ENCODE measurements around the gene RGS8. TPM values are rescaled to one million over a fixed set of nuclear protein-coding genes. Genes with fewer than 3 reads are reported as not detected.

RGS8 gene
- total RNA-seq, 1 donor from 2014 or later = not detected

DNA sequence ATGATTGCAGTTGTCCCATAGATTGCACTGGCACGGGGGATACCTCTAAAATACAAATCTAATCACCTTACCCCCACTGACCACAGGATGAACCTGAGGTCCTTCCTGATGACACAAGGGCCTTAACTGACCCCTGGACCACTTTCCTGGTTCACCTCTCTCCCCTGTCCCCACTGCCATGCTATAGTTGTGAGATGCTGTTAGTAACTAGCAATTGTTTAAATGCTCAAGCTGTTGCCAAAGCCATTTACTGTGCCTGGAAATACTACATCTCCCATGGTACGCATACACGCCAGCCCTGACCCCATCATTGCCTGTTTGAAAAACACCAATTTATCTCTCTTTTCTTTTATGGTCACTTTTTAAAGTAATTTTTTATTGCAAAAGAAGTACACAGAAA lies 29.1 kb upstream of the RGS8 start:
- Mint-ChIP-seq H3K27ac (ENCODE audit: unreplicated experiment) (no peak overlapping the region), H3K9me3 (ENCODE audit: unreplicated experiment) (no peaks in the 10 kb centered on the region), H3K4me3 (ENCODE audit: unreplicated experiment) (no peak overlapping the region), H3K27me3 (ENCODE audit: unreplicated experiment) (peaks cover 1% of the 10 kb centered on the region), H3K4me1 (ENCODE audit: unreplicated experiment) (no peaks in the 10 kb centered on the region), H3K36me3 (ENCODE audit: low read depth, unreplicated experiment) (no peaks in the 10 kb centered on the region)
- TF ChIP-seq, protein P1, sequence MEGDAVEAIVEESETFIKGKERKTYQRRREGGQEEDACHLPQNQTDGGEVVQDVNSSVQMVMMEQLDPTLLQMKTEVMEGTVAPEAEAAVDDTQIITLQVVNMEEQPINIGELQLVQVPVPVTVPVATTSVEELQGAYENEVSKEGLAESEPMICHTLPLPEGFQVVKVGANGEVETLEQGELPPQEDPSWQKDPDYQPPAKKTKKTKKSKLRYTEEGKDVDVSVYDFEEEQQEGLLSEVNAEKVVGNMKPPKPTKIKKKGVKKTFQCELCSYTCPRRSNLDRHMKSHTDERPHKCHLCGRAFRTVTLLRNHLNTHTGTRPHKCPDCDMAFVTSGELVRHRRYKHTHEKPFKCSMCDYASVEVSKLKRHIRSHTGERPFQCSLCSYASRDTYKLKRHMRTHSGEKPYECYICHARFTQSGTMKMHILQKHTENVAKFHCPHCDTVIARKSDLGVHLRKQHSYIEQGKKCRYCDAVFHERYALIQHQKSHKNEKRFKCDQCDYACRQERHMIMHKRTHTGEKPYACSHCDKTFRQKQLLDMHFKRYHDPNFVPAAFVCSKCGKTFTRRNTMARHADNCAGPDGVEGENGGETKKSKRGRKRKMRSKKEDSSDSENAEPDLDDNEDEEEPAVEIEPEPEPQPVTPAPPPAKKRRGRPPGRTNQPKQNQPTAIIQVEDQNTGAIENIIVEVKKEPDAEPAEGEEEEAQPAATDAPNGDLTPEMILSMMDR (IDR thresholded peaks at IDR 0.05; ENCODE audit: unreplicated experiment) = no peak
- DNase-seq (ENCODE audit: low spot score) = no peak

DNA sequence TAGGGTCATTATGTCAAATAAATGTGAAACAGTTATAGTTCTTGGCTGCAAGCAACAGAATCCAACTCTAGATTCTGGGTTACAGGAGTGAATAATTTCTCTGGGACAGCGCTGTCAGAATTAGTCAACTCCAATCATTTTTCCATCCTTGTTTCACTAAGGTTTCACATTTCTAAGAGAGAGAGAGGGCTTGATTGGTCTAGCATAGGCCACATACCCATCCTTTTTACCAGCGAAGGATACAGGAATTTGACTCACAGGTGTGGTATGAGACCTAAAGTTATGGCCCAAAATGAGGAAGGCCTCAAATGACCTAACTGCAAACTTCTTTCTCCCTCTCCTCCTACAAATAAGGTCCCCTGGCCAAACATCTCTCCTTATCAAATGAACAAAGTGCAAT lies 25.5 kb upstream of the RGS8 start:
- TF ChIP-seq, protein P1 (IDR thresholded peaks at IDR 0.05; ENCODE audit: unreplicated experiment) = no peak
- H3K9me3 Mint-ChIP-seq (ENCODE audit: unreplicated experiment) = no peaks in the 10 kb centered on the region
- no peak overlapping the region for H3K27ac Mint-ChIP-seq (ENCODE audit: unreplicated experiment)
- no peak overlapping the region for H3K4me3 Mint-ChIP-seq (ENCODE audit: unreplicated experiment)
- DNase-seq (ENCODE audit: low spot score) = no peak
- H3K4me1 Mint-ChIP-seq (ENCODE audit: unreplicated experiment) = no peaks in the 10 kb centered on the region
- H3K27me3 Mint-ChIP-seq (ENCODE audit: unreplicated experiment) = no peaks in the 10 kb centered on the region
- H3K36me3 Mint-ChIP-seq (ENCODE audit: low read depth, unreplicated experiment) = no peaks in the 10 kb centered on the region

DNA sequence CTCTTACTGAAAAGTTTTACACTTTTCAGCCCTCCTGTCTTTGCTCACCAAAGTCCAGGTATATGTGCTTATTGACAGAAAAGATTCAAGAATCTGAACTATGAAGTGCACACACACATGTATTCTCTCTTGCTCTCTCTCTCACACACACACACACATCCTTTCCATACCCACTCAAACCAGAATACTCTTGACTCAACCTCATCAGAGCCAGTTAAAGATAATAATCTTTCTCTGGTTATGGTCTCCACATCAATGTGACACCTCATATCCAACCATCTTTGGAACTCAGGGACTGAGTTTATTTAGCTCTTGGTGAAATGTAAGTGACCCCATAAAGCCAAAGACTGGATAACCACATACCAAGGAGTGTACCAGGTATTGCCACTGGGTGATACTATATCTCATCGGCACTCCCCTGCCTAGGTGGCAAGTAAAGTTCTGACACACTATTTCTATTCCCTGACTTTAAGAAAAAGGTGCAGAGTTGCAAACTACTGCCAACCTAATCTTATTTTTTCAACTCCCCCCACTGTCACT lies 24.9 kb upstream of the RGS8 start:
- H3K9me3 Mint-ChIP-seq (ENCODE audit: unreplicated experiment) = no peaks in the 10 kb centered on the region
- peaks cover 1% of the 10 kb centered on the region for H3K27me3 Mint-ChIP-seq (ENCODE audit: unreplicated experiment)
- TF ChIP-seq, protein P1 (IDR thresholded peaks at IDR 0.05; ENCODE audit: unreplicated experiment) = no peak
- DNase-seq (ENCODE audit: low spot score) = no peak
- H3K4me3 Mint-ChIP-seq (ENCODE audit: unreplicated experiment) = no peak overlapping the region
- no peak overlapping the region for H3K27ac Mint-ChIP-seq (ENCODE audit: unreplicated experiment)
- H3K36me3 Mint-ChIP-seq (ENCODE audit: low read depth, unreplicated experiment) = no peaks in the 10 kb centered on the region
- no peaks in the 10 kb centered on the region for H3K4me1 Mint-ChIP-seq (ENCODE audit: unreplicated experiment)

DNA sequence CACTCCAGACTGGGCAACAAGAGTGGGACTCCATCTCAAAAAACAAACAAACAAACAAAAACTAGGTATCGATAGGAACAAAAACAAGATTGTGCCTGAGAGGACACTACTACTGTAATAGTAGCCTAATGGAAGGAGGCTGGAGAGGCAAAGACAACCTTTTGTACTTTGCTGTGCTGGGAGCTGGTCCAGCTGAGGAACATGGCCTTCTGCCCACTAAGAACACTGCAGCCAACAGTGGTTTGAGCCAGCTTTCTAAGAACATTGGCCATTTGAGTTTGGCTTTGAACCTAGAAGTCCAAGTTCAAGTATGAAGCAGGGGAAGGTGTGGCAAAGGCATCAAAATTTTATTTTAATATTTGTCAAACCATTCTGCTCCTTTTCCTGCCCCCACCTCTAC lies 22.7 kb upstream of the RGS8 start:
- no peak overlapping the region for H3K27ac Mint-ChIP-seq (ENCODE audit: unreplicated experiment)
- H3K27me3 Mint-ChIP-seq (ENCODE audit: unreplicated experiment) = peaks cover 1% of the 10 kb centered on the region
- no peaks in the 10 kb centered on the region for H3K9me3 Mint-ChIP-seq (ENCODE audit: unreplicated experiment)
- no peaks in the 10 kb centered on the region for H3K4me1 Mint-ChIP-seq (ENCODE audit: unreplicated experiment)
- H3K4me3 Mint-ChIP-seq (ENCODE audit: unreplicated experiment) = no peak overlapping the region
- TF ChIP-seq, protein P1 (IDR thresholded peaks at IDR 0.05; ENCODE audit: unreplicated experiment) = no peak
- no peak for DNase-seq (ENCODE audit: low spot score)
- H3K36me3 Mint-ChIP-seq (ENCODE audit: low read depth, unreplicated experiment) = no peaks in the 10 kb centered on the region

DNA sequence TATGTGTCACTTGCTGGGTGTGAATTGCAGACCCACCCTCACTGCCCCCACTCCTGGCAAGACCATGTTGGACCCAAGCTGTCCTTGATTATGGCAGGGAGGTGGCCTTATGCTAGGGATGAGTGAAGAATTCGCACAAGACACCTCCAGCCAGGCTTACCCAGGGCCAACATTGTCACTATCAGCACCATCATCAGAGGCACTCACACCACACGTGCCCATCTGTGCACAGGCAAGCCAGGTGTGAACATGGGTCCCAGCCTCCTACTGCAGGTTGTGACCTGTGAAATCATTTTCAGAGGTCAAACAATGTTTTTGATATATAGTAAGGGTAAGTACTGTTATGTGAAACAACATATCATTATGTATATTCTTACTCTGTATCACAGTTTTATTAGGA lies 20.3 kb upstream of the RGS8 start:
- DNase-seq (ENCODE audit: low spot score) = no peak
- Mint-ChIP-seq H3K27ac (ENCODE audit: unreplicated experiment) (no peak overlapping the region), H3K36me3 (ENCODE audit: low read depth, unreplicated experiment) (no peaks in the 10 kb centered on the region), H3K9me3 (ENCODE audit: unreplicated experiment) (no peaks in the 10 kb centered on the region), H3K4me3 (ENCODE audit: unreplicated experiment) (no peak overlapping the region), H3K27me3 (ENCODE audit: unreplicated experiment) (peaks cover 1% of the 10 kb centered on the region), H3K4me1 (ENCODE audit: unreplicated experiment) (peaks cover 3% of the 10 kb centered on the region)
- TF ChIP-seq, protein P1 (IDR thresholded peaks at IDR 0.05; ENCODE audit: unreplicated experiment) = no peak
